ENCODE results near the gene UST. TPM values are rescaled to one million over a fixed set of nuclear protein-coding genes. Genes with fewer than 3 reads are reported as not detected.
"Not testable (repeated sequence)": the region's sequence is repeated elsewhere in the genome, so short reads cannot be mapped to it uniquely, and the experiment has no call there.

UST gene
- total RNA-seq, 1 donor from 2014 or later, result 9.7 TPM

DNA sequence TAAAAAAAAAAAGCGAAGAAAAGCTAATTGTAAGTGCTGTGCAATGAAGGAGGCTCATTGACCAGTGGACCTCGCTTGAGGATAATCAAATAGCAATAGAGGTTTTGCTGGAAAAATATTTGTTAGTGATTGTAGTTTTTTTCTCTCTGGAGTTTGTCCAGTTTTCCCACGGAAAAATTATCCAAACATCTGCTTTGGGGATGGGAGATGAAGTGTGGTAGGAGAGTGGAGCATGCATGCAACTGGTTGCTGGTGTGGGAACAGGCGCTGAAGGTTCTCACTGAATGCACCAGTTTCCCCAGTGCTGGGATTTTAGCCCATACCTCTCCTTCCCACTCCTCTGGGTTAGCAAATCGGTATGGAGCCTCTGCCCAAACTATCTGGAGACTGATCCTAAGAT, 288.9 kb downstream of the UST start:
- Mint-ChIP-seq H3K36me3 (peaks cover 3% of the 10 kb centered on the region), H3K4me1 (ENCODE audit: unreplicated experiment) (peaks cover 56% of the 10 kb centered on the region), H3K27ac (no peak overlapping the region), H3K9me3 (no peaks in the 10 kb centered on the region), H3K27me3 (no peaks in the 10 kb centered on the region), H3K4me3 (no peak overlapping the region)
- DNase-seq (ENCODE audit: extremely low spot score, unreplicated experiment), result no peak
- TF ChIP-seq, protein P1, sequence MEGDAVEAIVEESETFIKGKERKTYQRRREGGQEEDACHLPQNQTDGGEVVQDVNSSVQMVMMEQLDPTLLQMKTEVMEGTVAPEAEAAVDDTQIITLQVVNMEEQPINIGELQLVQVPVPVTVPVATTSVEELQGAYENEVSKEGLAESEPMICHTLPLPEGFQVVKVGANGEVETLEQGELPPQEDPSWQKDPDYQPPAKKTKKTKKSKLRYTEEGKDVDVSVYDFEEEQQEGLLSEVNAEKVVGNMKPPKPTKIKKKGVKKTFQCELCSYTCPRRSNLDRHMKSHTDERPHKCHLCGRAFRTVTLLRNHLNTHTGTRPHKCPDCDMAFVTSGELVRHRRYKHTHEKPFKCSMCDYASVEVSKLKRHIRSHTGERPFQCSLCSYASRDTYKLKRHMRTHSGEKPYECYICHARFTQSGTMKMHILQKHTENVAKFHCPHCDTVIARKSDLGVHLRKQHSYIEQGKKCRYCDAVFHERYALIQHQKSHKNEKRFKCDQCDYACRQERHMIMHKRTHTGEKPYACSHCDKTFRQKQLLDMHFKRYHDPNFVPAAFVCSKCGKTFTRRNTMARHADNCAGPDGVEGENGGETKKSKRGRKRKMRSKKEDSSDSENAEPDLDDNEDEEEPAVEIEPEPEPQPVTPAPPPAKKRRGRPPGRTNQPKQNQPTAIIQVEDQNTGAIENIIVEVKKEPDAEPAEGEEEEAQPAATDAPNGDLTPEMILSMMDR (conservative IDR thresholded peaks at IDR 0.05), result no peak

DNA sequence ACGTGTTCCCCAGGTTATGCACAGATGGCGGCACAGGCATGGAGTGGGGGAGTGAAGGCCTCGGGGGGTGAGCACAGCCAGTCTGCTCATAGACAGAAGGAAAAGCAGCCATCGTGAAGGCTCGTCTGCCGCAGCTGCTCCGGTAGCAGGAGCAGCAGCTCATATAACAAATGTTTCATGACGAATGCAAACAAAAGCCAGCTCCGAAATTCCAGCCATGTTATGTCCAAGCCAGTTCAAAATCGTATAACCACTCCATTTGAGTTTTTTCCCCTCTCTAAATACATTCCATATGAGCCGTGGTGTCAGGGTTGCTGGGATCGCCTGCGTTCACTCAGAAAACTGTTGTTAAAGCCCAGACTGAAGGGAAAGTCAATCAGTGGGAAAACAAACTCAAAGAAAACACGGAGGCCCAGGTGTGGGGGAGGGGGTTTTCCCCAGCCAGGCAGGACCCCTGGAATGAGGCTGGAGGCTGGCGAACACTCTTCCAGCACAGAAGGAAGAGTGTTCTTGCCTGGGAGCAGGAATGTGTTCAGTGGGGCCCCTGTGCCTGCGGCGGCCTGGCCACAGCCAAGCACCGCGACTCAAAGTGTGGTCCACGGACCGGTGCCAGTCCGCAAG, 290.3 kb downstream of the UST start:
- peak overlapping the region; percentile 62 for H3K27ac Mint-ChIP-seq
- TF ChIP-seq, protein P1 (conservative IDR thresholded peaks at IDR 0.05), result no peak
- H3K27me3 Mint-ChIP-seq, result no peaks in the 10 kb centered on the region
- H3K9me3 Mint-ChIP-seq, result no peaks in the 10 kb centered on the region
- H3K36me3 Mint-ChIP-seq, result peaks cover 7% of the 10 kb centered on the region
- H3K4me1 Mint-ChIP-seq (ENCODE audit: unreplicated experiment), result peaks cover 52% of the 10 kb centered on the region
- H3K4me3 Mint-ChIP-seq, result peak overlapping the region; percentile 59
- no peak for DNase-seq (ENCODE audit: extremely low spot score, unreplicated experiment)

DNA sequence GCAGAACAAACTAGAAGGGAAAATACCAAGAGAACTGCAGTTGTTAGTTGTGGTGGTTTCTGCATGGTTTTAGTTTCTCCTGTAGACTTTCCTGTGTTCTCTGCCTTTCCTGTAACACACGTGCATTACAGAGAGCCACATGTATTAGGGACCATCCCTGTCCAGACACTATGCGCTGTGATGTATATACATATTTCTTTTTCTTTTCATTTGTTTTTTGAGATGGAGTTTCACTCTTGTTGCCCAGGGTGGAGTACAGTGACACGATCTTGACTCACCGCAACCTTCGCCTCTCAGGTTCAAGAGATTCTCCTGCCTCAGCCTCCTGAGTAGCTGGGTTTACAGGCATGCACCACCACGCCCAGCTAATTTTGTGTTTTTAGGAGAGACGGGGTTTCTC, 292.2 kb downstream of the UST start:
- not testable (repeated sequence) for H3K9me3 Mint-ChIP-seq, H3K4me3 Mint-ChIP-seq

GRCh38 chr6:149041953-149042352, 295.1 kb downstream of the UST start:
- Mint-ChIP-seq H3K4me3 (no peak overlapping the region), H3K27me3 (no peaks in the 10 kb centered on the region), H3K9me3 (no peaks in the 10 kb centered on the region), H3K36me3 (peaks cover 4% of the 10 kb centered on the region), H3K27ac (no peak overlapping the region), H3K4me1 (ENCODE audit: unreplicated experiment) (peaks cover 14% of the 10 kb centered on the region)
- TF ChIP-seq, protein P1 (conservative IDR thresholded peaks at IDR 0.05), result no peak
- DNase-seq (ENCODE audit: extremely low spot score, unreplicated experiment), result no peak

More for the DNA sequence above, 292.2 kb downstream of the UST start:
- H3K36me3 Mint-ChIP-seq; H3K27me3 Mint-ChIP-seq; H3K27ac Mint-ChIP-seq; DNase-seq (ENCODE audit: extremely low spot score, unreplicated experiment): not testable (repeated sequence)
- H3K4me1 Mint-ChIP-seq (ENCODE audit: unreplicated experiment), result peaks cover 35% of the 10 kb centered on the region

GRCh38 chr6:149043476-149044130, 296.8 kb downstream of the UST start:
- DNase-seq (ENCODE audit: extremely low spot score, unreplicated experiment), result no peak
- no peaks in the 10 kb centered on the region for H3K9me3 Mint-ChIP-seq
- no peak overlapping the region for H3K4me3 Mint-ChIP-seq
- H3K36me3 Mint-ChIP-seq, result peaks cover 4% of the 10 kb centered on the region
- H3K27ac Mint-ChIP-seq, result no peak overlapping the region
- H3K4me1 Mint-ChIP-seq (ENCODE audit: unreplicated experiment), result peaks cover 12% of the 10 kb centered on the region
- TF ChIP-seq, protein P1 (conservative IDR thresholded peaks at IDR 0.05), result peak; percentile 57
- no peaks in the 10 kb centered on the region for H3K27me3 Mint-ChIP-seq

- Mint-ChIP-seq H3K27me3 (no peaks in the 10 kb centered on the region), H3K4me3 (no peak overlapping the region), H3K27ac (no peak overlapping the region), H3K9me3 (no peaks in the 10 kb centered on the region), H3K36me3 (peaks cover 4% of the 10 kb centered on the region), H3K4me1 (ENCODE audit: unreplicated experiment) (peaks cover 12% of the 10 kb centered on the region)
- no peak for DNase-seq (ENCODE audit: extremely low spot score, unreplicated experiment)
- TF ChIP-seq, protein P1 (conservative IDR thresholded peaks at IDR 0.05), result no peak
Measured at GRCh38 chr6:149044528-149044927, 297.7 kb downstream of the UST start.
